GM20000 (cell line): ENCODE measurements around the gene PLEKHA6.

Experiments used
- DNase-seq: peaks from one replicate; pipeline ENCODE4 v3.0.0; 2012; ENCODE audit warnings: low spot score
- CTCF ChIP-seq: IDR thresholded peaks from 2 replicates; pipeline ENCODE4 v1.5.1; 2012; ENCODE audit warnings: mild to moderate bottlenecking, control low read depth; ENCODE audit errors: extremely low read depth, missing control alignments

The PLEKHA6 gene

DNA sequence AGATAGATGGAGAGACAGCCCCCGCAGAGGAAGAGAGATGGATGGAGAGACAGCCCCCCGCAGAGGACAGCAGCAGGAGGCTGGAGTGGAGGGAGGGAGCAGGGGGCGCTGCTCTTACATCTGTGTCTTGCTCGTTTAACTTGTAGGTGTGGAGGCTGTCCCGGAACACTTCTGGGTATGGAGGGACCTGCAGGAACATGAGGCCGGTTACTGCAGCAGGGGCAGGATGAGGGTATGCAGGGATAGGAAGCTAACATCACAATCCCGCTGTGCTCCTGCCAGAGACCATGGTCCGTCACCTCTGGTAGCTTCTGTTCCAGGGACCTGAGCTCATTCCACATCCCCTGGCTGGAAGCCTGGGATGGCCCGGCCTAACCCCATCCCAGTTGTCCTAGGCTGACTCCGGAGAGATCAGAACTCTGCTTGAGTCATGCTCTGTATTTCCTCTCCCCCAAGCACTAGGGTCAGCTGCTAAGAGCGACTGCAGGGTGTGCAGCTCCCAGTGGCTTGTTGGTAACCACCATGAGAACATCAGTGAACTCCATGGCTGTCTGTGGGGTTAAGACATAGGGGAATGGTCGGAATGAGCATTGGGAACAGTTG is 109.2 kb downstream of the PLEKHA6 start:
- DNase-seq, result no peak
- no peak for TF ChIP-seq CTCF

GRCh38 chr1:204249736-204250427 is 109.8 kb downstream of the PLEKHA6 start:
- DNase-seq, result no peak
- no peak for TF ChIP-seq CTCF

DNA sequence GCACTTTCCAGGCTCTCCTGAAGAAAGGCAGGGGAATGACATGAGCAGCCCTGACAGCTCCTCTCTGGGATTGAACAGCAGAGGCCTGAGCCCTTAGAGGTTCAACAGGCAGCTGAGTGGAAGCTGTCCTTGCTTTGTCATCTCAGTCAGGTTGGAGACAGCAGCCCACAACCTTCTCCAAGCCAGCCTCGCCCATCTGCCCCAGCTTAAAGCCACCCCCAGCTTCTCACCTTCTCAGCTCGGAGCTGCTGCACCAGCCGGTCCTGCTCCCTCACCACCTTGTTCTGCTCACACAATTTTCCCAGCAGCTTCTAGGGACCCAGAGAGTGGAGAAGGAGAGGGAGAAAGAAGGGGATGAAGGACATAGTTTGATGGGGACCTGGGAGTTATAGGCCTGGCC is 110.8 kb downstream of the PLEKHA6 start:
- no peak for TF ChIP-seq CTCF
- DNase-seq, result no peak

DNA sequence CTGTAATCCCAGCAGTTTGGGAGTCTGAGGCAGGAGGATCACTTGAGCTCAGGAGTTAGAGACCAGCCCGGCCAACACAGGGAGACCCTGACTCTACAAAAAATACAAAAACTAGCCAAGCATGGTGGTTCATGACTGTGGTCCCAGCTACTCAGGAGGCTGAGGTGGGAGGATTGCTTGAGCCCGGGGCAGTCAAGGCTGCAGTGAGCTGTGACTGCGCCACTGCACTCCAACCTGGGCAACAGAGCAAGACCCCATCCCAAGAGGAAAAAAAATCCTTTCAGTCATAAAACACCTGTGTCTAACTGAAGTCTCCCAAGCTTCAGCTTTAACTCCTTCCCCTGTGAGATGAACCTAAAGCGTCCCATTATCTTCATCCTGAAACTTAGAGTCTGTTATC is 112.9 kb downstream of the PLEKHA6 start:
- TF ChIP-seq CTCF, result no peak
- no peak for DNase-seq

- no peak for DNase-seq
- no peak for TF ChIP-seq CTCF
Observed at GRCh38 chr1:204242920-204243319, 116.8 kb downstream of the PLEKHA6 start.

DNA sequence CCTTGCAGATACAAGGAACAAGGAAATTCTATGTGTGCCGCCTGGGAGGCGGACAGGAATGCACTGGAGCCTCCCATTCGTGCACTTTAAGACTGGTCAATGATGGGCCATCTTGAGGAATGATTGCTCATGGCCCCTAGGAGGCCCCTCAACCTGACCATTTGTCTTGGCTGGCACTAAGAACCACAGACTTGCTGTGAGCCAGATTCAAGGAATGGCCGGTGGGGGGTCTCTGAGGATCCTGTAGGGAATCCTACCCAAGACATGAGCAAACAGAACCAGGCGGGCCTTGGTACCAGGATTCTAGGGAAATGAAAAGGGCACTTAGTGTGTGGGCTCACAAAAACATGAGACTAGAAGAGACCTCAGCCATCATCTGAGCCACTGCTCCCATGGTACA is 117.8 kb downstream of the PLEKHA6 start:
- no peak for TF ChIP-seq CTCF

DNA sequence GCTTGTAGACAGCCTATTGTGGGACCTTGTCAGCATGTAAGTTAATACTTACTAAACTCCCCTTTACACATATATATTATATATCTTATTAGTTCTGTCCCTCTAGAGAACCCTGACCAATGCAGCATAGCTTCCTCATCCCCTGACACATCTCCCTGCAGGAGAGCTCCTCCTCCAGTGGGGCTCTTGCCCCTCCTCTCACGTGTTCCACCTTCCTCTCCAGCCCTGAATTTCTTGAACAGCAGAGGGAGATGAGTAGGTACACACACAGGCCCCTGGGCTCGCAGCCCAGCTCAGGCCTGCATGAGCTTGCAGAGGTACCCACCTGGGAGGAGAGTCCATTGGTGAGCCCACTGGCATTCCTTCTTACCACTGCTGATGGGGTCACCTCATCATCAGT is 118.7 kb downstream of the PLEKHA6 start:
- no peak for DNase-seq
- no peak for TF ChIP-seq CTCF

More for the DNA sequence above, 117.8 kb downstream of the PLEKHA6 start:
- no peak for DNase-seq
